Regular cardiac myocyte (primary cell): ENCODE data around the gene ZNF483. TPM values are rescaled to one million over a fixed set of nuclear protein-coding genes. Genes with fewer than 3 reads are reported as not detected.

Source experiments
- total RNA-seq: library from RNA; depleted of rRNA; stranded (reverse); fragments of >200 nt; gene quantifications from 2 replicates; pipeline ENCODE4 v1.2.3, GENCODE V29; 2014

Gene ZNF483
- 1.2 and 2.0 TPM in 2 replicates for total RNA-seq

DNA sequence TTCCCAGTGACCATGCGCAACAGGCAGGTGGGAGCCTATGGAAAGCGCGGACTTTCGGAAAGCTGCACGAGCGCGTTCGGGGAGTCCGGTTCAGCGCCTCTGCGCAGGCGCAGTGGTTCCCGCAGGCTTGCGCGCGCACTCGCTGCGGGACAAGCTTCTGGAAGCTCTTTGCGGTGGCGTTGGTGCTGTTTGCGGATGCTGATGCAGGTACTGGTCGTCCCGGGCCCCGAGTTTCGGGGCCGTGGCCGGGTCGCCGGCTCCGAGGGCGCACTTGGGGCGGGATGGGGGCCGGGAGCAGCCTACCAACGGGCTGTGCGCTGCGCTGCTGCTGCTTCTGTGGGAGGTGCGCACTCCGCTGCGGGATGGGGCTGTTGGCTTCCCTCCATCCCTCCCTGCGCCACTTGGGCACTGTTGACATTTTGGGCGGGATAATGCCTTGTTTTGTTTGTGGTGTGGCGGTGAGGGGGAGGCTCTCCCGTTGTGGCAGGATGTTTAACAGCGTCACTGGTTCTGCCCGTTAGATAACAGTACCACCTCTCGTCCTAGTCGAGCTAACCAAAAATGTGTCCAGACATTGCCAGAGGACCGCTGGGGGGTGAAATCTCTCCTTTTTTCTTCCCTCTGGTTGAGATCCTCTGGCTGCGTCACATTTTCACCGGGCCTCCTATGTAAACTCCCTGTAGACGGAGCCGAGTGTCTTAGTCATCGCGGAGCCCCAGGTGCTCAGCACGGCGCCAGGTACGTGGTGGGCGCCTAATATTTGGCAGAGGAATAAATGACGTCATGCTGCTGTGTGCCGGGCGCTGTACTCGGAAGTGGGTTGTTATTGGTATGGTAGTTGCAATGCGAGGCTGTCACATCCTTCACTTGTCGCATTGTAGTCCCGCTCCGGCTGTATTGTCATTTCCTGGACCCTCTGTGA, at the start of gene ZNF483:
ZNF483 (plus strand) TSS at position 124 of the 922 bp plus-strand sequence. CDS start 2,217 bp downstream, outside the sequence.

DNA sequence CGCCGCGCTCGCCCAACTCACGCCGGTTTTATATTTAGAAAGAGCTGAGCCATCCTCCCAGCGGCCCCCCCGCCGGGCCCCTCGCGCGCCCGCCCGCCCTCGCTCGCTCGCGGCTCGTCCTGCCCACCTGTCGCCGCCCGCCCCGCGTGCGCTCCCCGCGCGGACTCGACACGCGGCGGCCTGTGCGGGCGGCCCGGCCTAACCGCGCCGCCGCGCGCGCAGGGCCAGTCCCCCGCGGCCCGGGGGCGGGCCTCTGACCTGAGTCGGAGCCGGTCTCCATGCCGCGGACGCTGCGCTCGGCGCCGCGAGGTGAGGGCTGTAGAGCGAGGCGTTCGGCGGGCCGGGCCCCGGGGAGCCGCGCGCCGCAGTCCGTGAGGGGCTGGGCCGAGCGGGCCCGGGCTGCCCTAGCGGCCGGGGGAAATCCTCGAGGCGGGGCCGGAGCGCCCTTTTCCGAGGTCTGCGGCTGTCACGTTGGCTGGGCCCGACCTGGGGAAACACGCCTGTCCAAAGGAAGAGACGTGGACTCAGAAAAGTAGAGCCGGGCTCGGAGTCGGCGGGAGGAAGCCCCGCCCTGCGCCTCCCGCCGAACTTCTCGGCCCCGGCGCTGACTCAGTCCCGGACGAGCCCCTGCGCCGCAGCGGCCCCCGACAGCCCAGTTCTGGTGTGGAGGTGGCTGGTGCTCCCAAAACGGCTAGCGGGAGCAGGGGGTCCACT, 41.0 kb upstream of the ZNF483 start, which contains the start of gene ECPAS:
ECPAS (minus strand) TSS at position 526 of the 714 bp plus-strand sequence. CDS start 11,465 bp downstream, outside the sequence.

DNA sequence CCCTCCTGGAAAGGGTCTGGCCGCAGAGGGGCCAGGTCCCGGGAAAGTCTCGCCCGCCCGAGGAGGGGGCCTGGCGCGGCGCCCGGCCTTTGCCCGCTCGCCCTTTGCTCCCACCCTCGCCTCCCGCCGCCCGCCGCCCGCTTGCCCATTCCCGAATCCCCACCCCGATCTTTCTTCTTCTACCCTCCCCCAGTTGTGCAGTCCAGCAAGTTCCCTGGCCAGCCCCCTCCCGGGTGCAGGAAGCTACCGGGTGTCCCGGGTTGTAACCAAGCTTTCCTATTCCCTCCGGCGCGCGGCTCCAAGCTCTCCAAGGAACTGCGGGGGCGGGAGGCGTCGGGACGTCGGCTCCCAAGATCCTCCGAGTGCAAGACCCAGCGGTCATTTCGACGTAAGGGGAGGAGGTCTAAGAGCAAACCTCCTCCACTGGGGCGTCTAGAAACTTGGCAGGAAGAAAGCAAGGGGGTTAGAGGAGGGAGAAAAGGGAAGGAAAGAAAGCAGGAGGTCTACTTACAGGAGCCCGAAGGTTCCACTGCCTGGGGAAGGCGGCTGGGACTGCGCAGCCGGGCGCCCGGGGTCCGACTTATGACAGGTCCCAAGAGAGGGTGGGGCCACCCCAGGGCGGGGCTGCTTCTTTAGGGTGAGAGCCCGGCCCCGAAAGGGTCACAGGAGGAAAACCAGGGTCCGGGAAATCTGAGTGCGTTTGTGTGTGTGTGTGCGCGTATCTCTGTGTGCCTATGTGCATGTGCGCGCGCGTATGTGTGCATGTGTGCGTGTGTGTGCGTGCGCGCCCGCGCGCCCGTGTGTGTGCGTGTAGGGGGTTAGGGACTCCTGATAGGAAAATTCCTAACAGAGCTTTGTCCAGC, 74.3 kb downstream of the ZNF483 start, which contains the start of gene PTGR1:
PTGR1 (minus strand) TSS at position 556 of the 863 bp plus-strand sequence. CDS start 2,225 bp downstream, outside the sequence.

Other genes starting within 250 kb of the ZNF483 start
- gene OR2K2, start 195.0 kb upstream of the ZNF483 start, total RNA-seq, result not detected in 2 replicates
- gene ECPAS, start 40.8 kb upstream of the ZNF483 start, total RNA-seq, result 76.1 and 80.3 TPM in 2 replicates
- gene PTGR1, start 74.5 kb downstream of the ZNF483 start, total RNA-seq, result 63.8 and 80.9 TPM in 2 replicates
- 11.3 and 13.0 TPM in 2 replicates for gene DNAJC25, start 106.2 kb downstream of the ZNF483 start, total RNA-seq
- gene GNG10, start 136.4 kb downstream of the ZNF483 start, total RNA-seq, result 94.9 and 102 TPM in 2 replicates